ENCODE data around the gene RALBP1.

The RALBP1 gene

DNA sequence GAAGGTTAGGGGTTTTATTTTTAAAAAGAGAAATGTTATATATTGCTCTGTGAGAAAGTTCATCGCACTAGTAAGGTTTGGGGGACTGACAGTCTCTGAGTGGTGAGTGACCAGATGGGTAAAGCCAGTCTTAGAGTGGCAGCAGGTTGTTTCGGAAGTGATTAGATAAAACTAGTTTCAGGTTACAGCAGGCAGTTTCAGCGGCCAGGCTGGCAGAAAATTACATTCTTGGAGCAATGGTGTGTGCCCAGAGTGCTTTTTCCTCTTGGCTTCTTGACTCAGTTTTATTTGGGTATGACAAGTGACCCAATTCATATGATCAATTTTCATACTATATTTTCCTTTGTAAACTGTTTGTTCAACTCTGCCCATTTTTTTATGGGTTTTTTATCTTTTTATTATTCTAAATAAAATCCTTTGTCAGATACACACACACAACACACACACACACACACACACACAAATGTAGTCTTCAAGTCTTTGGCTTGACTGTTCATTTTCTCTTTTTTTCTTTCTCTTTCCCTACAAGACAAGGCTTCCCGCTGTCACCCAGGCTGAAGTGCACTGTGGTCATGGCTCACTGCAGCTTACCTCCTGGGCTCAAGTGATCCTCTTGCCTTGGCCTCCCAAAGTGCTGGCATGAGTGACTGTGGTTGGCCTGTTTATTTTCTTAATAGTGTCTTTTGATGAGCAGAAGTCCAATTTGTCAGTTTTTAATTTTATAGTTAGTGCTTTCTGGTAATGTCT is 30.9 kb downstream of the RALBP1 start (continued):
- TF ChIP-seq, protein P1, sequence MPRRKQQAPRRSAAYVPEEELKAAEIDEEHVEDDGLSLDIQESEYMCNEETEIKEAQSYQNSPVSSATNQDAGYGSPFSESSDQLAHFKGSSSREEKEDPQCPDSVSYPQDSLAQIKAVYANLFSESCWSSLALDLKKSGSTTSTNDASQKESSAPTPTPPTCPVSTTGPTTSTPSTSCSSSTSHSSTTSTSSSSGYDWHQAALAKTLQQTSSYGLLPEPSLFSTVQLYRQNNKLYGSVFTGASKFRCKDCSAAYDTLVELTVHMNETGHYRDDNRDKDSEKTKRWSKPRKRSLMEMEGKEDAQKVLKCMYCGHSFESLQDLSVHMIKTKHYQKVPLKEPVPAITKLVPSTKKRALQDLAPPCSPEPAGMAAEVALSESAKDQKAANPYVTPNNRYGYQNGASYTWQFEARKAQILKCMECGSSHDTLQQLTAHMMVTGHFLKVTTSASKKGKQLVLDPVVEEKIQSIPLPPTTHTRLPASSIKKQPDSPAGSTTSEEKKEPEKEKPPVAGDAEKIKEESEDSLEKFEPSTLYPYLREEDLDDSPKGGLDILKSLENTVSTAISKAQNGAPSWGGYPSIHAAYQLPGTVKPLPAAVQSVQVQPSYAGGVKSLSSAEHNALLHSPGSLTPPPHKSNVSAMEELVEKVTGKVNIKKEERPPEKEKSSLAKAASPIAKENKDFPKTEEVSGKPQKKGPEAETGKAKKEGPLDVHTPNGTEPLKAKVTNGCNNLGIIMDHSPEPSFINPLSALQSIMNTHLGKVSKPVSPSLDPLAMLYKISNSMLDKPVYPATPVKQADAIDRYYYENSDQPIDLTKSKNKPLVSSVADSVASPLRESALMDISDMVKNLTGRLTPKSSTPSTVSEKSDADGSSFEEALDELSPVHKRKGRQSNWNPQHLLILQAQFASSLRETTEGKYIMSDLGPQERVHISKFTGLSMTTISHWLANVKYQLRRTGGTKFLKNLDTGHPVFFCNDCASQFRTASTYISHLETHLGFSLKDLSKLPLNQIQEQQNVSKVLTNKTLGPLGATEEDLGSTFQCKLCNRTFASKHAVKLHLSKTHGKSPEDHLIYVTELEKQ (tag by site-specific recombination; IDR thresholded peaks at IDR 0.05; ENCODE audit: borderline replicate concordance) = no peak
- TF ChIP-seq ZNF792 (tag by site-specific recombination; IDR thresholded peaks at IDR 0.05) (no peak), ZNF629 (tag by site-specific recombination; IDR thresholded peaks at IDR 0.05) (no peak), ZNF138 (tag by site-specific recombination; IDR thresholded peaks at IDR 0.05; ENCODE audit: borderline replicate concordance) (no peak), REPIN1 (tag by site-specific recombination; IDR thresholded peaks at IDR 0.05; ENCODE audit: low read depth) (no peak), KLF9 (tag by site-specific recombination; IDR thresholded peaks at IDR 0.05; ENCODE audit: low read depth) (no peak), ZBTB21 (tag by site-specific recombination; IDR thresholded peaks at IDR 0.05) (no peak), ZNF175 (tag by site-specific recombination; IDR thresholded peaks at IDR 0.05) (no peak), ZNF239 (tag by site-specific recombination; IDR thresholded peaks at IDR 0.05) (no peak), ZSCAN16 (tag by site-specific recombination; IDR thresholded peaks at IDR 0.05) (no peak), WT1 (tag by site-specific recombination; IDR thresholded peaks at IDR 0.05) (peak; percentile 55; the same call in 1 of the 2 replicates), ZNF624 (tag by site-specific recombination; IDR thresholded peaks at IDR 0.05) (no peak), ZNF555 (tag by site-specific recombination; conservative IDR thresholded peaks at IDR 0.05) (no peak), ZNF354C (tag by site-specific recombination; IDR thresholded peaks at IDR 0.05; ENCODE audit: borderline replicate concordance, low read depth) (no peak), KLF10 (tag by site-specific recombination; IDR thresholded peaks at IDR 0.05) (no peak), ZNF549 (tag by site-specific recombination; IDR thresholded peaks at IDR 0.05) (no peak), ZFP3 (tag by site-specific recombination; IDR thresholded peaks at IDR 0.05; ENCODE audit: low read depth) (no peak; the same call in 1 of the 2 replicates)
- TF ChIP-seq, protein P2, sequence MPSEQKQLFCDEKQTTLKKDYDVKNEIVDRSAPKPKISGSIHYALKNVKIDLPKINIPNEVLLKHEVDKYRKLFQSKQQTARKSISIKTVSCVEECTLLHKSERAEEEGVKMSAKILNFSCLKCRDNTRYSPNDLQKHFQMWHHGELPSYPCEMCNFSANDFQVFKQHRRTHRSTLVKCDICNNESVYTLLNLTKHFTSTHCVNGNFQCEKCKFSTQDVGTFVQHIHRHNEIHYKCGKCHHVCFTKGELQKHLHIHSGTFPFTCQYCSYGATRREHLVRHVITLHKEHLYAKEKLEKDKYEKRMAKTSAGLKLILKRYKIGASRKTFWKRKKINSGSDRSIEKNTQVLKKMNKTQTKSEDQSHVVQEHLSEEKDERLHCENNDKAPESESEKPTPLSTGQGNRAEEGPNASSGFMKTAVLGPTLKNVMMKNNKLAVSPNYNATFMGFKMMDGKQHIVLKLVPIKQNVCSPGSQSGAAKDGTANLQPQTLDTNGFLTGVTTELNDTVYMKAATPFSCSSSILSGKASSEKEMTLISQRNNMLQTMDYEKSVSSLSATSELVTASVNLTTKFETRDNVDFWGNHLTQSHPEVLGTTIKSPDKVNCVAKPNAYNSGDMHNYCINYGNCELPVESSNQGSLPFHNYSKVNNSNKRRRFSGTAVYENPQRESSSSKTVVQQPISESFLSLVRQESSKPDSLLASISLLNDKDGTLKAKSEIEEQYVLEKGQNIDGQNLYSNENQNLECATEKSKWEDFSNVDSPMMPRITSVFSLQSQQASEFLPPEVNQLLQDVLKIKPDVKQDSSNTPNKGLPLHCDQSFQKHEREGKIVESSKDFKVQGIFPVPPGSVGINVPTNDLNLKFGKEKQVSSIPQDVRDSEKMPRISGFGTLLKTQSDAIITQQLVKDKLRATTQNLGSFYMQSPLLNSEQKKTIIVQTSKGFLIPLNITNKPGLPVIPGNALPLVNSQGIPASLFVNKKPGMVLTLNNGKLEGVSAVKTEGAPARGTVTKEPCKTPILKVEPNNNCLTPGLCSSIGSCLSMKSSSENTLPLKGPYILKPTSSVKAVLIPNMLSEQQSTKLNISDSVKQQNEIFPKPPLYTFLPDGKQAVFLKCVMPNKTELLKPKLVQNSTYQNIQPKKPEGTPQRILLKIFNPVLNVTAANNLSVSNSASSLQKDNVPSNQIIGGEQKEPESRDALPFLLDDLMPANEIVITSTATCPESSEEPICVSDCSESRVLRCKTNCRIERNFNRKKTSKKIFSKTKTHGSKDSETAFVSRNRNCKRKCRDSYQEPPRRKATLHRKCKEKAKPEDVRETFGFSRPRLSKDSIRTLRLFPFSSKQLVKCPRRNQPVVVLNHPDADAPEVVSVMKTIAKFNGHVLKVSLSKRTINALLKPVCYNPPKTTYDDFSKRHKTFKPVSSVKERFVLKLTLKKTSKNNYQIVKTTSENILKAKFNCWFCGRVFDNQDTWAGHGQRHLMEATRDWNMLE (tag by site-specific recombination; conservative IDR thresholded peaks at IDR 0.05; ENCODE audit: low read depth) = 0 out of 2 replicates have a peak, but pooled peaks have one; percentile 29
- TF ChIP-seq, protein P3, sequence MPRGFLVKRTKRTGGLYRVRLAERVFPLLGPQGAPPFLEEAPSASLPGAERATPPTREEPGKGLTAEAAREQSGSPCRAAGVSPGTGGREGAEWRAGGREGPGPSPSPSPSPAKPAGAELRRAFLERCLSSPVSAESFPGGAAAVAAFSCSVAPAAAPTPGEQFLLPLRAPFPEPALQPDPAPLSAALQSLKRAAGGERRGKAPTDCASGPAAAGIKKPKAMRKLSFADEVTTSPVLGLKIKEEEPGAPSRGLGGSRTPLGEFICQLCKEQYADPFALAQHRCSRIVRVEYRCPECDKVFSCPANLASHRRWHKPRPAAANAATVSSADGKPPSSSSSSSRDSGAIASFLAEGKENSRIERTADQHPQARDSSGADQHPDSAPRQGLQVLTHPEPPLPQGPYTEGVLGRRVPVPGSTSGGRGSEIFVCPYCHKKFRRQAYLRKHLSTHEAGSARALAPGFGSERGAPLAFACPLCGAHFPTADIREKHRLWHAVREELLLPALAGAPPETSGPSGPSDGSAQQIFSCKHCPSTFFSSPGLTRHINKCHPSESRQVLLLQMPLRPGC (tag by site-specific recombination; IDR thresholded peaks at IDR 0.05) = peak; percentile 58; the same call in 1 of the 2 replicates
- TF ChIP-seq, protein P4, sequence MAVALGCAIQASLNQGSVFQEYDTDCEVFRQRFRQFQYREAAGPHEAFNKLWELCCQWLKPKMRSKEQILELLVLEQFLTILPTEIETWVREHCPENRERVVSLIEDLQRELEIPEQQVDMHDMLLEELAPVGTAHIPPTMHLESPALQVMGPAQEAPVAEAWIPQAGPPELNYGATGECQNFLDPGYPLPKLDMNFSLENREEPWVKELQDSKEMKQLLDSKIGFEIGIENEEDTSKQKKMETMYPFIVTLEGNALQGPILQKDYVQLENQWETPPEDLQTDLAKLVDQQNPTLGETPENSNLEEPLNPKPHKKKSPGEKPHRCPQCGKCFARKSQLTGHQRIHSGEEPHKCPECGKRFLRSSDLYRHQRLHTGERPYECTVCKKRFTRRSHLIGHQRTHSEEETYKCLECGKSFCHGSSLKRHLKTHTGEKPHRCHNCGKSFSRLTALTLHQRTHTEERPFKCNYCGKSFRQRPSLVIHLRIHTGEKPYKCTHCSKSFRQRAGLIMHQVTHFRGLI (tag by site-specific recombination; IDR thresholded peaks at IDR 0.05) = no peak
- TF ChIP-seq, protein P5, sequence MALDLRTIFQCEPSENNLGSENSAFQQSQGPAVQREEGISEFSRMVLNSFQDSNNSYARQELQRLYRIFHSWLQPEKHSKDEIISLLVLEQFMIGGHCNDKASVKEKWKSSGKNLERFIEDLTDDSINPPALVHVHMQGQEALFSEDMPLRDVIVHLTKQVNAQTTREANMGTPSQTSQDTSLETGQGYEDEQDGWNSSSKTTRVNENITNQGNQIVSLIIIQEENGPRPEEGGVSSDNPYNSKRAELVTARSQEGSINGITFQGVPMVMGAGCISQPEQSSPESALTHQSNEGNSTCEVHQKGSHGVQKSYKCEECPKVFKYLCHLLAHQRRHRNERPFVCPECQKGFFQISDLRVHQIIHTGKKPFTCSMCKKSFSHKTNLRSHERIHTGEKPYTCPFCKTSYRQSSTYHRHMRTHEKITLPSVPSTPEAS (tag by site-specific recombination; IDR thresholded peaks at IDR 0.05) = peak; percentile 31; the same call in 1 of the 2 replicates
- TF ChIP-seq, protein P6, sequence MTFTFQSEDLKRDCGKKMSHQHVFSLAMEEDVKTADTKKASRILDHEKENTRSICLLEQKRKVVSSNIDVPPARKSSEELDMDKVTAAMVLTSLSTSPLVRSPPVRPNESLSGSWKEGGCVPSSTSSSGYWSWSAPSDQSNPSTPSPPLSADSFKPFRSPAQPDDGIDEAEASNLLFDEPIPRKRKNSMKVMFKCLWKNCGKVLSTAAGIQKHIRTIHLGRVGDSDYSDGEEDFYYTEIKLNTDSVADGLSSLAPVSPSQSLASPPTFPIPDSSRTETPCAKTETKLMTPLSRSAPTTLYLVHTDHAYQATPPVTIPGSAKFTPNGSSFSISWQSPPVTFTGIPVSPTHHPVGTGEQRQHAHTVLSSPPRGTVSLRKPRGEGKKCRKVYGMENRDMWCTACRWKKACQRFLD (tag by site-specific recombination; IDR thresholded peaks at IDR 0.05) = no peak
- TF ChIP-seq, protein P7, sequence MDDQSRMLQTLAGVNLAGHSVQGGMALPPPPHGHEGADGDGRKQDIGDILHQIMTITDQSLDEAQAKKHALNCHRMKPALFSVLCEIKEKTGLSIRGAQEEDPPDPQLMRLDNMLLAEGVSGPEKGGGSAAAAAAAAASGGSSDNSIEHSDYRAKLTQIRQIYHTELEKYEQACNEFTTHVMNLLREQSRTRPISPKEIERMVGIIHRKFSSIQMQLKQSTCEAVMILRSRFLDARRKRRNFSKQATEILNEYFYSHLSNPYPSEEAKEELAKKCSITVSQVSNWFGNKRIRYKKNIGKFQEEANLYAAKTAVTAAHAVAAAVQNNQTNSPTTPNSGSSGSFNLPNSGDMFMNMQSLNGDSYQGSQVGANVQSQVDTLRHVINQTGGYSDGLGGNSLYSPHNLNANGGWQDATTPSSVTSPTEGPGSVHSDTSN (CRISPR knock-in tag; IDR thresholded peaks at IDR 0.05) = no peak

Measured in HEK293 (cell line).